Measurements from ENCODE around the gene NDUFS8.
A peak's percentile ranks its signal among the peaks of the same experiment; 100 is the strongest.

The NDUFS8 gene

GRCh38 chr11:68038226-68038717, 7.8 kb downstream of the NDUFS8 start:
- DNase-seq, result no peak

- DNase-seq, result peak; percentile 61
These were observed 8.4 kb downstream of the NDUFS8 start, which contains the start of gene TCIRG1 for GRCh38 chr11:68038718-68039525. Gene TCIRG1, plus strand, starts transcription at chr11:68039025. Its CDS starts 2,247 bp downstream, at chr11:68041272.

- no peak for DNase-seq
These were observed 9.1 kb downstream of the NDUFS8 start for GRCh38 chr11:68039526-68040086.

- DNase-seq, result peak; percentile 17
These were observed 9.8 kb downstream of the NDUFS8 start for GRCh38 chr11:68040101-68040956.

- DNase-seq, result no peak
These were observed 10.6 kb downstream of the NDUFS8 start for GRCh38 chr11:68040957-68041591.

- DNase-seq, result no peak
These were observed 11.2 kb downstream of the NDUFS8 start for GRCh38 chr11:68041617-68042218.

GRCh38 chr11:68042219-68043028, 11.9 kb downstream of the NDUFS8 start:
- DNase-seq, result no peak

GRCh38 chr11:68043029-68043348, 12.5 kb downstream of the NDUFS8 start:
- no peak for DNase-seq

GRCh38 chr11:68043349-68044144, 13.1 kb downstream of the NDUFS8 start:
- DNase-seq, result no peak

GRCh38 chr11:68044145-68044813, 13.8 kb downstream of the NDUFS8 start:
- no peak for DNase-seq

- DNase-seq, result no peak
These were observed 14.4 kb downstream of the NDUFS8 start for GRCh38 chr11:68044898-68045351.

- no peak for DNase-seq
These were observed 17.2 kb downstream of the NDUFS8 start for GRCh38 chr11:68047437-68048290.

GRCh38 chr11:68048681-68049508, 18.4 kb downstream of the NDUFS8 start:
- DNase-seq, result no peak

- no peak for DNase-seq
These were observed 19.3 kb downstream of the NDUFS8 start for GRCh38 chr11:68049509-68050370.

- no peak for DNase-seq
These were observed 19.9 kb downstream of the NDUFS8 start for GRCh38 chr11:68050371-68050841.

- no peak for DNase-seq
These were observed 21.0 kb downstream of the NDUFS8 start for GRCh38 chr11:68051191-68052136.

Measured in amniotic stem cell (primary cell).